ENCODE measurements around the gene STRIP1.
"Not testable (repeated sequence)": the region's sequence is repeated elsewhere in the genome, so short reads cannot be mapped to it uniquely, and the experiment has no call there.

STRIP1 gene

GRCh38 chr1:110069404-110070281 is 35.2 kb downstream of the STRIP1 start:
- DNase-seq (ENCODE audit: low read depth in 2 of 2), result no peak

DNA sequence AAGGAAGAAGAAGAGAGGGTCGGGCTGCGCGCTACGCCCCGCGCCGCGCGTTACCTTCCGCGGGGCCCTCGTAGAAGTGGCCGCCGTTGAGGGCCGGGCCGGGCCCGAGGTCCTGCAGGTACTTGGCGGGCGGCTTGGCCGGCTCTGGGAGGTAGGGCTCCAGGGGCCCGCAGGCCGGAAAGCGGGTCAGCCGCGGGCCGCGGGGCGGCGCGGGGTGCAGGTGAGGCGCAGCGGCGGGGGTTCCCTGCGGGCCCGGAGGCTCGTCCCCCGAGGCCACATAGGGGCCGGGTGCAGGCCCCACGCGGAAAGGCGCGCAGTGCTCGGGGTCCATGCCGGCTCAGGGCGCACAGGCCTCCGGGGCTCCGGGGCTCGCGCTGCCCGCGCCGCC is 35.9 kb downstream of the STRIP1 start:
- no peak for DNase-seq (ENCODE audit: low read depth in 2 of 2)

GRCh38 chr1:110070671-110071242 is 36.3 kb downstream of the STRIP1 start, which contains the start of gene ALX3:
Gene ALX3, minus strand, starts transcription at chr1:110070672. Its CDS starts 60 bp downstream, at chr1:110070612.
- no peak for DNase-seq (ENCODE audit: low read depth in 2 of 2)

GRCh38 chr1:110074166-110074565 is 39.7 kb downstream of the STRIP1 start:
- no peak for DNase-seq (ENCODE audit: low read depth in 2 of 2)

- no peak for DNase-seq (ENCODE audit: low read depth in 2 of 2)
Observed at GRCh38 chr1:110076789-110077500, 42.5 kb downstream of the STRIP1 start.

DNA sequence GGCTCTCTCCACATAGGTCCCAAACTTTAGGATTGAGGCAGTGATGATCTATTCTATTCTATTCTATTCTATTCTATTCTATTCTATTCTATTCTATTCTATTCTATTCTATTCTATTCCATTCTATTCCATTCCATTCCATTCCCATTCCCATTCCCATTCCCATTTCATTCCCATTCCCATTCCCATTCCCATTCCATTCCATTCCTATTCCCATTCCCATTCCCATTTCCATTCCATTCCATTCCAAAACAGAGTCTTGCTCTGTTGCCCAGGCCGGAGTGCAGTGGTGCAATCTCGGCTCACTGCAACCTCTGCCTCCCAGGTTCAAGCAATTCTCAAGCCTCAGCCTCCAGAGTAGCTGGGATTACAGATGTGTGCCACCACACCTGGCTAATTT is 45.6 kb downstream of the STRIP1 start:
- not testable (repeated sequence) for DNase-seq (ENCODE audit: low read depth in 2 of 2)

DNA sequence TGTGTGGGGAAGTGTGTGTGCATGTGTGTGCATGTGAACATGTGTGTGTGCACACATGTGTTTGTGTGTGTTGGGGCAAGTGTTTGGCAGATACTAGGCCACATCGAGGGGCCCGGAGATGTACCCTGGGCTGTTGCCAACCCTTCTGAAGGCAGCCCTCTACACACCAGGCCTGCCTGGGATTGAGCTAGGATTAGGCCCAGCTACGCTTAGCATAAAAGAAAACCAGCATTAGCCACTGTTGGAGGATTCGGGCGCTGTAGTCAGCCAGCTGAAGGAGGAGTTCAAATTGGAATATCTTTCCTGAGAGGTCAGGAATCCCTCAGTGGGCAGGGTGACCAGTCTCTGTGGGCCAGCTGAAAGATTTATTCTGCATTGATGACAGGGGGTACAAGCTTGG is 46.6 kb downstream of the STRIP1 start:
- no peak for DNase-seq (ENCODE audit: low read depth in 2 of 2)

DNA sequence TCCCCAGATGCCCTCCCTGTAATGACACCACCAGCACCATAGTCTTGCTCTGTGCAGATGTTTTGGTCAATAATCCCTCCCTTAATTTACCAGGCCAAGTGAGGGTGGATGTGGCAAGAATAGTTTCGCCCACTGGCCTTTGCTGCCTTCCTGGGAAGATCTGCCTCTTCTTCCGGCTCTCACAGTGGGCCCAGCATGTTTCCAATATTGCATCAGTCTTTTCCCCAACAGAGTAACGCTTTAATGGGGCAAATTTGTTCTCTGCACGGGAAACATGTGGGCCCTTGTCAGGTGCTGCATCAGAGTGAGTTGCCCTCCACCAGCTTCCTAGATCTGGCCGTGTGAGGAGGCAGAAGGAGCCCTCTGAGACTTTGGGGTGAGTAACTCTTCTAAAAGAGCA is 48.1 kb downstream of the STRIP1 start:
- DNase-seq (ENCODE audit: low read depth in 2 of 2), result no peak

- DNase-seq (ENCODE audit: low read depth in 2 of 2), result no peak
Observed at GRCh38 chr1:110083061-110083865, 48.8 kb downstream of the STRIP1 start.

DNA sequence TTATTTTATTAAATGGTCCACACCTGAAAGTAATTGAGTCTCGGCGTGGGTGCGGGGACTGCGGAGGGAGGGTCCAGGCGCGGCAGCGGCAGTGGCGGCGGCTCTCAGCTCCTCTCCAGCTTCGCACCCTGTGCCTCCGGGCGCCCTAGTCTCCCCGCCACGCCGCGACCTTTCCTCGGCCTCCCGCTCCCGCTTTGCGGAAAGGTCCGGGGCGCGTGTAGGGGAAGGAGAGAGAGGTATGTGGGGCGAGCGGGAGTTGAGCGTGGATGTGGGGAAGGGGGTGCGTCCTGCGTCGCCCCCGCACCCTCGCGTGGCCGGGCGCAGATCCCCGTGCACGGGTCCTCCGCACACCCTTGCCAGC is 49.4 kb downstream of the STRIP1 start:
- DNase-seq (ENCODE audit: low read depth in 2 of 2), result no peak

GRCh38 chr1:110084227-110085078 is 50.0 kb downstream of the STRIP1 start:
- no peak for DNase-seq (ENCODE audit: low read depth in 2 of 2)

GRCh38 chr1:110085671-110086070 is 51.2 kb downstream of the STRIP1 start:
- DNase-seq (ENCODE audit: low read depth in 2 of 2), result no peak

- no peak for DNase-seq (ENCODE audit: low read depth in 2 of 2)
Observed at GRCh38 chr1:110086961-110087360, 52.5 kb downstream of the STRIP1 start.

DNA sequence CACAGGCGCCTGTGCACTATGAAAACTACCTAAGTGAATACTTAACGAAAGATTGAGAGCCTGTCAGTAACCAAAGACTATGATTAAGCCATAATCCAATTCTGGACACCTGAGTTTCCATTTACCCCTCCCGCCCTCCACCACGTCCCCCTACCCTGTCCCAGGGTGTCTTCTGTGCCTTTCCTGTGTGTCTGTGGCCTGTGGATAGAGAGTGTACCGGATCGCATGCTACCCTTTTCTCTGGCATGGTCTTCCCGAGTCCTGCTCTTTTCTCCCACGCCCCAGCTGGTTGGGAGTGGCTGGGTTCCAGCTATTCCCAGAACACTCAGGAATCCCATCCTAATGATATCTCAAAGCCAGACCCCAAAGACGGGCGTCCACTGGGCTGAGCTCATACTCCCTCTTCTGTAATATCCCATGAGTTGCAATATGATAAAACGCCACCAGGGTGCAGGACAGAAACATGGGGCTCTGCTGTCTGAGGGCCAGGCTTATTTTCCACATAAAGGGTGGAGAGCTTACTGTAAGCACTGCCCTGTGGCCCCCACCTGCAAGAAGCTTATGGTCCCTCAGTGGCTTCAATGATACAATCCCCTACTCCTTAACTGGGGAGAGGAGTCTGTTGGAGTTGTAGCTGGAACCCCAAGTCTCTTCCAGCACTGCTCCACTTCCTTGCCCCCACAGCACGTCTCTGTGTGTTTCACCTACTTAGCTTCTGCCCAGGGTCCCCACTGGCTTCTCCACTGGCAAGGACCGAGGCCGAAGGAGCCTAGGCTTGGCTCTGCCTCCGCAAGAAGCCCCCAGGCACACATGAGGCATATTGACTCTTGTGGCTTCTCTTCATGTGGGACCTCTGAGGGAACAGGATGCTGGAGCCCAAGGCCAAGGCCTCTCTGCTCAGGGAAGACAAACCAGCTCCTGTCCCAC is 53.7 kb downstream of the STRIP1 start:
- DNase-seq (ENCODE audit: low read depth in 2 of 2), result no peak

GRCh38 chr1:110088739-110089316 is 54.4 kb downstream of the STRIP1 start:
- no peak for DNase-seq (ENCODE audit: low read depth in 2 of 2)

- DNase-seq (ENCODE audit: low read depth in 2 of 2), result no peak
Observed at GRCh38 chr1:110089561-110090275, 55.3 kb downstream of the STRIP1 start.

GRCh38 chr1:110091381-110091780 is 57.0 kb downstream of the STRIP1 start:
- DNase-seq (ENCODE audit: low read depth in 2 of 2), result no peak

DNA sequence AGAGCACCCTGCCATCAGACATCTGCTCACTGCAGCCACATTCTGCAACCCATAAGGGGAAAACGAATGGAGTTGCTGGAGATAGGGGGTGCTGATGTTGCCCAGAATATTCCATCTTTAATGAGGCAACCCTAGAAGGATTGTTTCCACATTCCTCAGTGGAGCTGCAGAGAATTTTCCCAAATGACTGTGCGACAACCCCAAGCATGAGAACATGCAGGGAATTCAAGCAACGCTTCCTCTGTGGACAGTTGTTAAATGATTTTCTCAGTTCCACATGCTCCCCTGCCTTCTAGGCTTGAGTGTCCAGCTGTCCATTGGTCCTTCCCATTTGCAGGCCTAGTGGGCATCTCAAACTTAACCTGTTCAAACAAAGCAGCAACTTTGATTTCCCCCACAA is 57.4 kb downstream of the STRIP1 start:
- DNase-seq (ENCODE audit: low read depth in 2 of 2), result no peak

- DNase-seq (ENCODE audit: low read depth in 2 of 2), result no peak
Observed at GRCh38 chr1:110092991-110093390, 58.6 kb downstream of the STRIP1 start.
